ENCODE data around the gene PLXNA4.

Gene PLXNA4

DNA sequence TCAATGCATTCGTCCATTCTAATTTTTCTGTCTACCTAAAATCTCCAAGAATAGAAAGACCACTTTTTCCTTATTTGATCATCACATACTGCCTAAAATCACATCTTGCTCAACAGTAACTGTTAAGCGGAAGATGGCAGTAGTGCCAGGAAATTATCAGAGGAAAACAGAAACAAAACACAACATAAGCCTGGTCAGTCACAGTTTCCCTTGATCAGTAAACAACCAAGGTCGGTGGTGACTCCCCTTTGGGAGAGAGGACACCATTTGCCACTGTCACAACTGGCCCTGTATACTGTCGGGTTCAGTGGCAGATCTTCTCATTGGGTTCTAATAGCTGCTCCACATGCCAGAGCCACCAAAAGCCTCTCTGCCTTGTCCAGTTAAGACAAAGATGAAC lies 106.6 kb downstream of the PLXNA4 start:
- DNase-seq: no peak

DNA sequence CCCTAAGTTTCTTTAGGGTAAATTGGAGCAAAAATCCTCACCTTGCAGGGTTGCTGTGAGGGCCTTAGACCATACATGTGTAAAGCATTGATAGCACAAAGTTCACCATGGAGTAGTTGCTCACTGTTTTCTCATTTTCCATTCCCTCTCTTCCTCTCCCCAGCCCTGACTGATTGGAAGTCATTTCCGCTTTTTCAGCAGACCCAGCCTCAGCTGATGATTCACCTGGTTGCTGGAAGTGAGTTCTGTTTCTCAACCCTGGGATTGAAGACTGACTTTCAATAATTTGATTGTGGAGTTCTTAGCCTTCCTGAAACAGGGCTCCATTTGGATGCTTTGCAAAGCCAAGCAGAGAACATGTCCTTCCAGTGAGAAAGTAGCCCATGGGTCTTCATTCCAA lies 107.0 kb downstream of the PLXNA4 start:
- DNase-seq: no peak

DNA sequence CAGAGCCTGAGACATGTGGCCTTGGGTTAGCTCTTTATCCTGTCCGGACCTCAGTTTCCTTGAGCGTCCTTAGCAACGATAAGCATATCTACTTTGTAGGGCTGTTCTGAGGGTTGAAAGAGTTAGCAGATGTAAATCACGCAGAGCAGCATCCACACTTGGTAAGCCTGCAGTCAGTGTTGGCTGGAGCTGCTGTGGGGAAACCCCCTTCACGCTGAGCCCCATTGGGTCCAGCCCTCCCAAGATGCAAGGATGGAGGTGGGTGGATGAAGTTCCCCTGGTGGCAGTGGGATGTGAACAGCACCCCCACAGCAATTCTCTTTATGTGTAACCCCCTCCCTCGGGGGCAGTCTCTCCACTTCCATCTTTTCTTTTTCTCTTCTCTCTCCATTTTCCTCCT lies 109.9 kb downstream of the PLXNA4 start:
- DNase-seq: no peak

DNA sequence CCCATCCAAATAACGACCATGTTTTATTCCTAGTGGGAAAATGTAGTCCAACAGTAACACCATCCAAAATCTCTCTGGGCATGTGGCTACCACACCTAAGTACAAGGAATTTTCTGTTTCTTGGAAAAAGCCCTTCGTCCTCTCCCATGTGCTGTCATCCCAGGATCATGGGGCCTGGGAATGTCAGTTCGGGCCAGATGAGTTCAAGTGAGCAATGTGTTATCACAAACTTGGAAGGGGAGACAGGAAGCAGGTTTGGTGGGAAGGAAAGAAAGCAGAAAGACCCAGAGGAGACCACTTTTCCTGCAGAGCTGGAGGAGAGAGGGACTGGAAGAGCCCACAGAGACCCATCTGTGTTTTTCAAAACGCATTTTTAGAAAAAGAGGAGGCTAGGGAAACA lies 110.8 kb downstream of the PLXNA4 start:
- DNase-seq: no peak

DNA sequence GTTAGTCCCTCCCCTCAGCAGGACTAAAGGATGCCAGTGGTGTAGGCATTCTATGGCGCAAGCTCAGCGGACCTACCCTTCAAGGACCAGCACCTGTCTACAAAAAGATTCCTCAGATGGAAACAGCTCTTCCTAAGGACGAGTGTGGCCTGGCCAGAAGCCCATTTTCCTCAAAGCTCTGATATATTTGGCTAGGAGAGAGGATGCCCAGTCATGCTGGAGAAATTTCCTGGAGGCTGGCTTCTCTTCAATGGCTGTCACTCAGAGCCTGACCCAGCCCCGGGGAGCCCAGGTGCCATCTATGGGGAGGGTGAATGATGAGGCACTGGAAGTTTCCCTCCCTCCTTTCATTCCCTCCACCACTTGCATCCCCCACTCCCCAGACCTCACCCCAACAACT lies 111.5 kb downstream of the PLXNA4 start:
- no peak for DNase-seq

DNA sequence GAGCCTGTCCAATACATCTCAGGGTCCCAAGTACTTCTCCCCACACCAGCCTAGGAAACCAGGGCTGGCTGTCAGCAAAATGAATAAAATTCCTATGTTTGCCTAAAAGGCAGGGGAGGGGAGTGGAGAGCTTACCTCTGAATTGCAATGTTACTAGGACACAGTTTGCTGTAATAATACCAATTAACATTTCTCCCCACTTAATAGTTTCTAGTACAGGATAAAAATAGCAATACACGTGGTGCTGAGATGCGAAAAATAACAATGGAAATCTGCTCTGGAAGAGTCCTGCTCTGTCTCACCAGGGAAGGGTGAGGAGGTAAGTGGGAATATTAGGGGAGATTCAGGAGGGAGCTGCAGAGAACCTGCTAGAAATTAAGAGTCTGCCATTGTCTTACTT lies 112.3 kb downstream of the PLXNA4 start:
- no peak for DNase-seq

DNA sequence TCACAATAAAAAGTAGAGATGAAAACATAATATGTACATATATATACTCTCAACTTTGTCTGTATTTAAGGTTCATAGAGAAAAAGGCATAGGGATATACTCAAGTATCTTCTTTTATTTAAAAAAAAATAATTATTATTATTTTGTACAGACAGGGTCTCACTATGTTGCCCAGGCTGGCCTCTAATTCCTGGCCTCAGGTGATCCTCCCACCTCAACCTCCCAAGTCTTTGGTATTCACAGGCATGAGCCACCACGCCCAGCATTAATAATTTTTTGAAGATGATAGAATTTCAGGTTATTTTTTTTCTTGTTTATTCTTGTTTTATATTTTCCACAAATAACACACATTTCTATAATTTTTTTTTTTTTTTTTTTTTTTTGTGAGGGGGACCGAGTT lies 113.8 kb downstream of the PLXNA4 start:
- DNase-seq: no peak

DNA sequence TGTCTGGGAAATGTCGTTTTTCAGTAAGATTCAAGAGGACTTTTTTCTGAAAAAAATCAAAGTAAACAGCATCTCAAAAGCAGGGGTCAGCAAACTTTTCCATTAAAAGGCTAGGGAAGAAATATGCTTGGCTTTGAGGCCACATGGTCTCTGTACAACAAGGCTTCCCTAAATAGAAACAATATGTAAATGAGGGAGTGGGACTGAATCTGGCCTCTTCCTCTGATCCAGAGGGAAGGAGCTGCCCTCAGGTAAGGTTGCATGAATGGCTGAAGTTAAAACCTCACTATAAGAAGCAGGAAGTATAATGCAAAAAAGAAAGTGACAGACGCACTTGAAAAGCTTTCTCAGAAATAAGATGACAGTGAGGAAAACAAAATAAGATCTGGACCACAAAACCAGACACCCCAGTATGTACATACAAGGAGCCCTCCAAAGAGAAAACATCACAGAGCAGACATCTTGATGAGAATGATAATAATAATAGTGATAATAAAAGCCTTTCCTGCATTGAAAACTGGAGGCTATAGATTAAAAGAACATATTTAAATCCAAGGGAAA lies 115.2 kb downstream of the PLXNA4 start:
- no peak for DNase-seq

DNA sequence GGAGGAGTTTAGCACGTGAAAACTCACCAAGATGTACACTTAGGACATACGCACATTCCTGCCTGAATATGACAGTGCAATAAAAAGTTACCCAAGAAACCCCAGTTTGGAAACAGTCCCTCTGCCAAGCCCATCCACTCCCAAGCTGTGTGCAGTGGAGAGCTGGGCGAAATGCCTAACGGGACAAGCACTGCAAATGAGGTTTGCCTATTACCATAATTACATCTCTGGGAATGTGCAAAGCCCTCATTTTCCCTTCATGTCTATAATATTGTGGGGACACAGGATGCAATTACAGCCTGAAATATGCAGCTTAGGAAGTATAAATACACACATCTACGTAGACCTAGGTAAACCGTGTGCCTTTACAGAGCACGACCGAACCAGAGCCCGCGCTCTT lies 117.5 kb downstream of the PLXNA4 start:
- DNase-seq: no peak

DNA sequence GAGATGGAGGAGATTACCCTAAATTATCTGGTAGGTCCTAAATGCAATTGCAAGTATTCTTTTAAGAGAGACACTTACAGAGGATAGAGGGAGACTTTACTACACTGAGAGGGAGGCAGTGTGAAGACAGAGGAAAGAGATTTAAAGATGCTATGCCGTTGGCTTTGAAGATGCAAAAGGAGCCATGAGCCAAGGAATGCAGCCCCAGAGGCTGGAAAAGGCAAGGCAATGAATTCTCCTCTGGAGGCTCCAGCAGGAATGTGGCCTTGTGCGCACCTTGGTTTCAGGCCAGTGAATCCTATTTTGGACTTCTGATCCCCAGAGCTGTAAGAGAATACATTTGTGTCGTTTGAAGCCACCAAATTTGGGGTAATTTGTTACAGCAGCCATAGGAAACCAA lies 118.6 kb downstream of the PLXNA4 start:
- DNase-seq: no peak

DNA sequence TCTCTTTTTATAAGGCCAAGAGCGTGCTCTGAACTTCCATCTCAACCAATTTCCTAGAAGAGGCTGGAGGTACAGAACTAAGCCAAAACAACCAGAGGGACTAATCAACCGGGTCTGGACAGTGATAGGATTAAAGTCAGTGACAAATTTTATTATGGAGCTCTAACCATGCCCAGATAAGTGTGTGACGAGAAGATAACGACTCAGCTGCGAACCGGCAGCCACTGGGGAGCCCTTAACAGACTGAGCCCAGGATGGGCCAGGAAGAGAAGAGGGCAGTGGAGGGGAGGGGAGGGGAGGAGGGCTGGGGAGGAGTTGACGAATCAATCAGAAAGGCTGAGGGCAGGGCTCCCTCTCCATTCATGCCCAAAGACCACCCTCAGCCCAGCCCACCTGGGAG lies 119.9 kb downstream of the PLXNA4 start:
- DNase-seq: no peak

DNA sequence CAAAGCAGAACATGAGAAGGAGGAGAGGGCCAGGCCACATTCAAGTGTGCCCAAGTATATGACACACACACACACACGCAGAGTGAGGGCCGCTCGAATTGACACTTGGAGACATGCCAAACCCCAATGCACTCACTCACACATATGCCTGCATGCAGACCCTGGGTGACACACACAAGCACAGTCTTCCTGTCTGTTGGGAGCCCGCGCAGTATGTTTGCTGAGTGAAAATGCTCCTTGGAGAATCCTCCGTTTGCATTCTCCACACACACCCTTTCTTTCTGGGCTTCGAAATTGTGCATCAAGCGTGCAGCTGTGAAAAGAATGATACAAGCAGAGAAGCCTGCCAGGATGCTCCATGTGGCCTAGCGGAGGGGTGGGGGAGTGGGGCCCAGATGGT lies 120.9 kb downstream of the PLXNA4 start:
- DNase-seq: no peak

DNA sequence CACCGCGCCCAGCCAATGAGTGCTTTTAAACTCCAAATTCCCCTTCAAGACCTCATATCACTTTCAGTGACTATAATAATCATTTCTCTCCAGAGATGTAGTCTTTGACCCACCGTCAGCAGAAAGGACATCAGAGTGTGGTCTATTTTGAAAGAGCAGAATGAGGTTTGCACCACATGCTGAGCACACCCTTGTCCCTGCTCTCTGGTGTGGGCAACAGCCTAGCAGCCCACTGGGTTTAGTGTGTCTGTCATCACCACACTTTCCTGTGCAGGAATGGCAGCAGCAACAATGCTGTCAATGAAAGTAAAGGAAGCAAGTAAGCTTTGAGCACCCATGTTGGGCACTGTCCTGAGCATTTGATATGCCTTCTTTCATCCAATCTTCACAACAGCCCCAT lies 122.4 kb downstream of the PLXNA4 start:
- DNase-seq: no peak

DNA sequence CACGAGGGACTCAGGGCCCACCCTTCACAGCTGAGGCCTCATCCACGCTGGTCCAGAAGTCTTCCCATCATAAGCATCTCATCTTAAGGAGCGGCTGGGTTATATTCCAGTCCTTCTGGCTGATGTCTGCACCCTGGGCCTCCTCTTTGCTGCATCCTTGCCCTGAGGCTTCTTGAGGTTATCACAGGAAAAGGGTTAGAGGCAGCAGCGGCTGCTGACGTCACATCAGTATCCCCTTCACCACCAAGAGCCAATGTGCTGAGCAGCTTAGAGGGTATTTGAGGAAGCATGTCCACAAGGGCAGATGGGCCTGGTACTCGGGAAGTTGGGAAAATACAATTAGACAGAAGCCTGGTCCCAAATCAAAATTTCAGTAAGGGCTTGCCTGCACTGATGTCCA lies 125.1 kb downstream of the PLXNA4 start:
- DNase-seq: no peak

DNA sequence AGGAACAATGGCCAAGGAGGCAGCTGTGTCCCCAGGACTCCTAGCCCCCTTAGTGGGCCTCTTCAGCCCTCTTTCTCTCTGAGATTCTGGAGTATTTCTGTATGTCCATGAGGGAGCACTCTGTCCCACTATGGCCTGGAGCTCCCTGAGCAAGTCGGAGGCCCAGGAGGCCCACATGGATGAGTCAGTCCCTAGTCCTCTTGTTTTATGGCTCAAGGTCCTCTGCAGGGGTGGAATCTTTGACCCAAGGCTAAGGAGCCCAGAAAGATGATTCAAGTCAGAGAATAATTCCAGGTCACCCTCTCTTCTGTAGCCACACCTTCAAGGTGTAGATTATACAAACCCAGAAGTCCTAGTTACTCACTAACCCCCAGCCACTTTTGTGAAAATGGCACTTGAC lies 125.6 kb downstream of the PLXNA4 start:
- no peak for DNase-seq

DNA sequence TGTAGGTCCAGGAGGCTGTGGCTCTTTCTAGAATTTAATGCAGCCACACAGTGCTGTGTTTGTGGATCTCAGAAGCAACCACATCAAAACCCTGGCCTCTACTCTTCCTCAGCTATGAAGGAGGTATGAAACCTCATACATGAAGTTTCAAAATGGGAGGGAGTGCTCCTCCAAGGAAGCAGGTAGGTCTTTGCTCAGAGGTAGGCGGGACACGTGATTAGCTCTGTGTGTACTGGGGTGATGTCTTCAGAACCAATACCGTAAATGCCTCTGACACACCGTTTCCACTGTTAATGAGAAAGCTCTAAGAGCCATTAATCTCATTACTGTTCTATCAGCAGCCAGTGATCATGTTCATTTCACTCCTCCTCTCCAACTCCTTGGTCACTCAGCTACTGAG lies 126.1 kb downstream of the PLXNA4 start:
- DNase-seq: no peak

DNA sequence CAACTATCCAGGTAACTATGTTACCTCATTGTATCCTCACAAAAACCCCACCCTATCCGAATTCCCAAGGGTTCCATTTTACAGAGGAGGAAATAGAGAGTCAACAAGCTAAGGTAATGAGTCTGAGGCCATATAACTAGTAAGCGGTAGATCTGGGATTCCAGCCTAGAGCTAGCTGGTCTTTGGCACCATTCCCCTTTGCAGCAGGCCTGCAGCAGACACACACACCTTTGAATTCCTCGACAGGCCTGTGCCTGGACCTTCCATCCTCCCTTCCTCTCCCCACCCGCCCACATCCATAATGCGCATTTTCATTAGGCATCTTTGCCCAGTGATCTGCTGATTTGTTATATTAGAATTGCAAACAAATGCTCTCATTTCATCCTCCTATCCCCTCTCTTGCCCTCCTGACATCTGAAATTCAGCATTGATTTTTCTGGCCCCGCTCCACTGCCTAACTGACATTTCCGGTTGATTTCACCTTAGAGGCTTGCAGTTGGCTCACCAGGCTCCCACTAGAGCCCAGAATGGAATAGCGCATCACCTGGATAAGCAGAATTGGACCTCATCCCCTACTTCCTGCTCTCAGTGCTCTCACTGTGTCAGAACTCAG lies 129.5 kb downstream of the PLXNA4 start:
- no peak for DNase-seq

DNA sequence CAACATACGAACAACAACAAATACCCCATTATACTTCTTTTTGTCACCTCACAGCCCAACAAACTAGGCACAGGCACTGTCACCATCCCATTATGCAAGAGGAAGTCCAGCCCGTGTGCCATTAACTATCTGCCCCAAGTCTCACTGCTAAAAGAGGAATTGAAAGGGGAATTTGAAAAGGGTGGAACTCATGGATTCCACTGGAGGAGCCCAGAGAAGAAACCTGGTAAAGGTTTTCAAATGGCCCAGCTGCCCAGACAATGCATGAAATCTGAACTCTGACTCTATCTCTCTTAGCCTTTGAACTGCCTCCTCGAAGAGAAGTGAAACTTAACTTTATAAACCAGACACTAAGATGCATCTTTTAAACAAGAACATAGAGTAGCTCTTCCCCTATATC lies 130.0 kb downstream of the PLXNA4 start:
- peak; percentile 61 to 69 for DNase-seq

DNA sequence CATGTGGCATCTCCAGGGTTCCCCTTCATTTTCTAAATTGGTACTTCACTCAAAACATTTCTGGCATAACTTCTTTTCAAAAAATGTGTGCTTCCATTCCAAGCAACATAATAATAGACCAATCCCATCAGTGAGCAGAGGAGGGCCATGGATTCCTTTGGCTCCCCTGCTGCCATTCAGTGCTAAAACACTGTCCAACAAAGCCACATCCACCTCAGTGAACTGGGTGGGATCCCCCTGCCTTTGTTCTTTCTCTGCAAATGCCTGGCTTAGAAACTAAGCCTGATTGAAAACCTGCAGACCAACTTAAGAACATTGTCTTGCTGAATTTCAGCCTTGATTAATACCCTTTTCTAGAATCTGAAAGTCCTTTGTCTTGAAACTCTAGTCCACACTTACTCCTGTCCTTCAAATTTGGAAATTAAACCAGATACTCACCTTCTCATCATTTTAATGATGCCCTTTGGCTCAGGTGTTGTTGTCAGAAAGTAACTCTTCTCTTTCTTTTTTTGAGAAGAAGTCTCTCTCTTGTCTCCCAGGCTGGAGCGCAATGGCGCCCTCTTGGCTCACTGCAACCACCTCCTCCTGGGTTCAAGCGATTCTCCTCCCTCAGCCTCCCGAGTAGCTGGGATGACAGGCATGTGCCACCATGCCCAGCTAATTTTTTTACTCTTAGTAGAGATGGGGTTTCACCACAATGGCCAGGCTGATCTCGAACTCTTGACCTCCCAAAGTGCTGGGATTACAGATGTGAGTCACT lies 132.3 kb downstream of the PLXNA4 start:
- DNase-seq: no peak

DNA sequence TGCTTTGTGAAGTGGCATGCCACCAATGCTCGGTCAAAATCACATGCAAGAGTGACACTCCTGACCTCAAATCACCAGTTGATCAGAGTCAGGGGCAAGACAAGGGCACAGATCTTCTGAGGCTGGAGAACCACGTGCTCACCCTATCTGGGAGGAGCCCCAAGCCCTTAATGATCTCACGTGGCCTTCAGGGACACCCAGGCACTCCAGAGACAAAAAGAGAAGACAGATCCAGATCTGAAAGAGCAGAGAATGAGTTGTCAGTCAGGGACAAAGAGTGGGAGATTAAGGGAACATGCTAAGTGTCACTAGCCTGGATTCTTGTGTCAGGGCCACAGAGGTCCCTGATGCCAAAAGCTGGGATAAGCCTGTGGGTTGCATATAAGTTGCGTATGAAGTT lies 134.3 kb downstream of the PLXNA4 start:
- DNase-seq: no peak

DNA sequence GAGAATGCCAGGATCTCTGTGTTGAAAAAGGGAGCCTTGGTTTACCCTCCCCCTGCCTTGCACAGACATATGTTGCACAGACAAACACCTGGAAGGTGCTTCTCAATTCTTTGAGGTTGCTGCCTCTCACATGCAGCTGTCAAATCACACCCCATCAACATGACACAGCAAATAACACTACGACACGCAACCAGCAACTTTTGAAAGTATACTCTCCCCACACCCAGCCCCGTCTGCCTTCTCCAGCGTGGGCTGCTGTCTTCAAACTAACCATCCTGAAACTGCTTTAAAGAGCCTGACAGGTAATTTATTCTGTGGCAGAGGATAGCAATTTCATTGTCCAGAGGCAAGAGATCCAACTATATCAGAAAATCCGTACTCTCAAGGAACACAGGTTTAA lies 136.1 kb downstream of the PLXNA4 start:
- no peak for DNase-seq

DNA sequence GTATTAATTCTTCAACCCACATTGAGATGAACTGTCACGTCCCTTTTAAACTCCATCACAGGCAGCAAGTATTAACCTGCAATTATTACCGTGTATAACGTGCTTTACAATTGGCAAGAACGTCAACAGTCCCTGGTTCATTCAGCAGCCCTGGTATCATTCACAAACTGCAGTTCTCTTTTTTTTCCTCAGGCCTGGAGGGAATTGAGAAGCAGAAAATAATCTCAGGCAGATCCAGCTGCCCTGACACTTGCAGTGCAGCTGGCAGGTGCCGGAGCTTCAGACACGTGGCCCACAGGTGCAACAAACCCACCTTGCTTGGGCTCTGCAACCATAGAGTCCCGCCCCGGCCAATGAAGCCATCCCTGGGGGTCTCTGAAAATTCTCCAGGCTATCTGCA lies 137.3 kb downstream of the PLXNA4 start:
- no peak for DNase-seq

DNA sequence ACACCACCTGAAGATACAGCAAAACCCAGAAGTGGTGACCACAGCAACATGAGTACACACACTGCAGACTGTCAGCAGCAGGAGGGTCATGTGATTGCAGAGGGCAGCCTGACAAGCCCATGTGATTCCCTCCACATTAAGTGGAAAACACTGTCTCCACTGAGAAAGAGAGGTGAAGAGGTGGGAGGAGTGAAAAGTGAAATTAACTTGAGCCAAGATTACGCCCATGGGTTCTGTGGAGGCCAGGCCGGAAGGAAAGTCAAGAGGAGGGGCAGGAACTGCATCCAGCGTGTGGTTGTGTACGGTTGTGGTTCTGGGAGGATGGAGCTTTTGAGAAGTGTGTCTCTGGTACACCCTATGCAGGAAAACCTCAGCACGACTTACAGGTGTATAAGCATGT lies 138.5 kb downstream of the PLXNA4 start:
- DNase-seq: peak; percentile 8 to 44

DNA sequence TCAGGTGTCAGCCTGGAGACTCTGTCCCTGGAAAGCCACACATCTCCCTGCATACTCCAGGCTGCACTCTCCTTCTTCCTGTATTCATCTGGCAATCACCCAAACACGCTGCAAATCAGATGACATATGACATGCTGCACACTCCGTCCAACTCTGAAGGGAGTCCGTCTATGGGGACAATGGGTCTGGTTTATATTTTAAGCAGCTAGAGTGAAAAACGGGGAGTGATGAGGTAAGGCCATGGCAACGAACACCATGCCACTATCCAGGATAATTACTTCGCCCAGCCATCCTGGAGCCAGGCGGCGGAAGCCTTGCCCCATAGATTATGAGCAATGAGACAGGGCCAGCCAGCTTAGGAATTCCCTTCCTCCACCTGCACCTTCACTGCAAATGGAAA lies 140.1 kb downstream of the PLXNA4 start:
- DNase-seq: no peak

All from inflammatory macrophage treated with lipopolysaccharide for 1 hour (primary cell).